Body of pancreas (tissue), 4 donors: Measurements from ENCODE around the gene BBIP1.

Source experiments
- POLR2A ChIP-seq, 3 donors: fragments of 450-650 bp; IDR thresholded peaks; one replicate each; pipeline ENCODE4 v1.6.1; 2016; ENCODE audit warnings: antibody characterized with exemption in 3 of 3, mild to moderate bottlenecking in 2 of 3
- TF ChIP-seq, protein P1 (sequence below), 7 experiments: fragments of 450-650 bp in 4 of 7; fragments of 200-600 bp in 3 of 7; sonication (generic) in 3 of 7; IDR thresholded peaks; one replicate each; pipeline ENCODE4 v1.5.1; 2016 to 2019; ENCODE audit warnings: antibody characterized with exemption in 7 of 7

DNA sequence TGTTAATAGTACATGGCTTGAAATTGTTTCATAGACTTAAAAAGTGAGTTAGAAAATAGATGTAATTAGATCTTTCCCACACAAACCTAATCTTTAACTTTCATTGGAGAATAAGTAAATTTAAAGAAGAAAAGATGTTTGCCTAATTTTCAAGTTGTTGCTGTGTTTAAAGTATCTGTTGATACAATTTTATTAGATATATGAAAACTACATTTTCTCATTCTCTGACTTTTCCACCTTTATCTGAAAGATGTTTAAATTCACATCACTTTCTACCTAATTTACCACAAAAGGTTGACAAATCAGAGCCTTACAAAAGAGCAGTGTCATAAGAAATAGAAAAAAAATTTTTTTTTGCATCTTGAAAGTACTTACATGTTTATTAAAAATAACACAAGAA lies 46.2 kb upstream of the BBIP1 start:
- TF ChIP-seq, protein P1, sequence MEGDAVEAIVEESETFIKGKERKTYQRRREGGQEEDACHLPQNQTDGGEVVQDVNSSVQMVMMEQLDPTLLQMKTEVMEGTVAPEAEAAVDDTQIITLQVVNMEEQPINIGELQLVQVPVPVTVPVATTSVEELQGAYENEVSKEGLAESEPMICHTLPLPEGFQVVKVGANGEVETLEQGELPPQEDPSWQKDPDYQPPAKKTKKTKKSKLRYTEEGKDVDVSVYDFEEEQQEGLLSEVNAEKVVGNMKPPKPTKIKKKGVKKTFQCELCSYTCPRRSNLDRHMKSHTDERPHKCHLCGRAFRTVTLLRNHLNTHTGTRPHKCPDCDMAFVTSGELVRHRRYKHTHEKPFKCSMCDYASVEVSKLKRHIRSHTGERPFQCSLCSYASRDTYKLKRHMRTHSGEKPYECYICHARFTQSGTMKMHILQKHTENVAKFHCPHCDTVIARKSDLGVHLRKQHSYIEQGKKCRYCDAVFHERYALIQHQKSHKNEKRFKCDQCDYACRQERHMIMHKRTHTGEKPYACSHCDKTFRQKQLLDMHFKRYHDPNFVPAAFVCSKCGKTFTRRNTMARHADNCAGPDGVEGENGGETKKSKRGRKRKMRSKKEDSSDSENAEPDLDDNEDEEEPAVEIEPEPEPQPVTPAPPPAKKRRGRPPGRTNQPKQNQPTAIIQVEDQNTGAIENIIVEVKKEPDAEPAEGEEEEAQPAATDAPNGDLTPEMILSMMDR (IDR thresholded peaks at IDR 0.05) = no peak
- no peak for TF ChIP-seq POLR2A (IDR thresholded peaks at IDR 0.05)
